Fibroblast of lung (primary cell): ENCODE data around the gene IVL.

Source experiments
- EZH2 ChIP-seq: IDR thresholded peaks from 2 replicates; pipeline ENCODE4 v1.5.1; 2012; ENCODE audit warnings: low read length, control low read depth, mild to moderate bottlenecking; ENCODE audit errors: missing control alignments
- TF ChIP-seq, protein P1 (sequence below), 2 donors: IDR thresholded peaks in 1 of 2; conservative IDR thresholded peaks in 1 of 2; 1 replicate in 1 of 2; 2 replicates in 1 of 2; pipeline ENCODE4 v1.5.1; 2011 to 2012; ENCODE audit warnings: low read length in 2 of 2, control low read depth in 1 of 2, inconsistent platforms in 1 of 2, low read depth in 1 of 2, mild to moderate bottlenecking in 1 of 2

DNA sequence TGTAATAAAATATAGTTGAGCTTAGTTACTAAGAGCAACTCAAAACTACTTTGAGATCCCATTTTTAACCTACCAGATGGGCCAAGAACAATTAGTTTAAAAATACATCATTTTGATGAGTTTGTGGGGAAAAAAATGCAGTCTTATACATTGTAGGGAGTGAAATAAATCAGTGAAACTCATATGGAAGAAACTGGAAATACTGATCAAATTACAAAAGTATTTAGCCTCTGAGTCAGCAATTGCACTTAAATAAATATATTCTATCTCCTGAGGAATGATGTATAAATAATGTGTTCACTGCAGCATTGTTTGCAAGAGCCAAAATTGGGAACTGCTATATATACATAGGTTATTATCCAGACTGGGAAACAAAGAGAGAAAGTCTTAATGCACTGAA is 34.9 kb upstream of the IVL start:
- TF ChIP-seq EZH2, result no peak
- TF ChIP-seq, protein P1, sequence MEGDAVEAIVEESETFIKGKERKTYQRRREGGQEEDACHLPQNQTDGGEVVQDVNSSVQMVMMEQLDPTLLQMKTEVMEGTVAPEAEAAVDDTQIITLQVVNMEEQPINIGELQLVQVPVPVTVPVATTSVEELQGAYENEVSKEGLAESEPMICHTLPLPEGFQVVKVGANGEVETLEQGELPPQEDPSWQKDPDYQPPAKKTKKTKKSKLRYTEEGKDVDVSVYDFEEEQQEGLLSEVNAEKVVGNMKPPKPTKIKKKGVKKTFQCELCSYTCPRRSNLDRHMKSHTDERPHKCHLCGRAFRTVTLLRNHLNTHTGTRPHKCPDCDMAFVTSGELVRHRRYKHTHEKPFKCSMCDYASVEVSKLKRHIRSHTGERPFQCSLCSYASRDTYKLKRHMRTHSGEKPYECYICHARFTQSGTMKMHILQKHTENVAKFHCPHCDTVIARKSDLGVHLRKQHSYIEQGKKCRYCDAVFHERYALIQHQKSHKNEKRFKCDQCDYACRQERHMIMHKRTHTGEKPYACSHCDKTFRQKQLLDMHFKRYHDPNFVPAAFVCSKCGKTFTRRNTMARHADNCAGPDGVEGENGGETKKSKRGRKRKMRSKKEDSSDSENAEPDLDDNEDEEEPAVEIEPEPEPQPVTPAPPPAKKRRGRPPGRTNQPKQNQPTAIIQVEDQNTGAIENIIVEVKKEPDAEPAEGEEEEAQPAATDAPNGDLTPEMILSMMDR (conservative IDR thresholded peaks at IDR 0.05 in 1 of 2, IDR thresholded peaks at IDR 0.05 in 1 of 2; ENCODE audit: low read depth in 1 of 2, low read length in 2 of 2), result no peak
